Progenitor cell of endocrine pancreas (in vitro differentiated cells): ENCODE results near the gene BOC. TPM values are rescaled to one million over a fixed set of nuclear protein-coding genes. Genes with fewer than 3 reads are reported as not detected.

Source experiments
- DNase-seq: peaks from one replicate; pipeline ENCODE4 v3.0.0; 2021; ENCODE audit warnings: low spot score; ENCODE audit not compliant: unreplicated experiment
- H3K27ac Mint-ChIP-seq: 2 replicates; pipeline ENCODE4 v1.8.0; 2021; ENCODE audit warnings: mild to moderate bottlenecking, moderate library complexity, mixed read lengths
- H3K27me3 Mint-ChIP-seq: 2 replicates; pipeline ENCODE4 v1.8.0; 2021; ENCODE audit warnings: mixed read lengths
- H3K36me3 Mint-ChIP-seq: 2 replicates; pipeline ENCODE4 v1.8.0; 2022; ENCODE audit warnings: mixed read lengths; ENCODE audit not compliant: insufficient read depth
- H3K4me1 Mint-ChIP-seq: 2 replicates; pipeline ENCODE4 v1.8.0; 2021; ENCODE audit warnings: low read depth, mixed read lengths
- H3K4me3 Mint-ChIP-seq: 2 replicates; pipeline ENCODE4 v1.8.0; 2021; ENCODE audit warnings: low read depth, mild to moderate bottlenecking, moderate library complexity, mixed read lengths
- H3K9me3 Mint-ChIP-seq: 2 replicates; pipeline ENCODE4 v1.8.0; 2021; ENCODE audit warnings: low read depth, mixed read lengths
- total RNA-seq: library from RNA; stranded (reverse); gene quantifications from 2 replicates; pipeline ENCODE4 v1.2.1, GENCODE V29; 2021
- TF ChIP-seq, protein P1 (sequence below): fragments of 200-600 bp; sonication (generic); IDR thresholded peaks from one replicate; pipeline ENCODE4 v1.5.0; 2021; ENCODE audit warnings: antibody characterized with exemption, mild to moderate bottlenecking; ENCODE audit not compliant: unreplicated experiment

BOC gene
- total RNA-seq, 1 donor from 2014 or later, result 10.8 TPM

- DNase-seq, result no peak
- no peaks in the 10 kb centered on the region for H3K9me3 Mint-ChIP-seq
- H3K4me3 Mint-ChIP-seq, result no peak overlapping the region
- peaks cover 22% of the 10 kb centered on the region for H3K27me3 Mint-ChIP-seq
- H3K36me3 Mint-ChIP-seq, result peaks cover 2% of the 10 kb centered on the region
- peaks cover 19% of the 10 kb centered on the region for H3K4me1 Mint-ChIP-seq
- H3K27ac Mint-ChIP-seq, result no peak overlapping the region
- TF ChIP-seq, protein P1, sequence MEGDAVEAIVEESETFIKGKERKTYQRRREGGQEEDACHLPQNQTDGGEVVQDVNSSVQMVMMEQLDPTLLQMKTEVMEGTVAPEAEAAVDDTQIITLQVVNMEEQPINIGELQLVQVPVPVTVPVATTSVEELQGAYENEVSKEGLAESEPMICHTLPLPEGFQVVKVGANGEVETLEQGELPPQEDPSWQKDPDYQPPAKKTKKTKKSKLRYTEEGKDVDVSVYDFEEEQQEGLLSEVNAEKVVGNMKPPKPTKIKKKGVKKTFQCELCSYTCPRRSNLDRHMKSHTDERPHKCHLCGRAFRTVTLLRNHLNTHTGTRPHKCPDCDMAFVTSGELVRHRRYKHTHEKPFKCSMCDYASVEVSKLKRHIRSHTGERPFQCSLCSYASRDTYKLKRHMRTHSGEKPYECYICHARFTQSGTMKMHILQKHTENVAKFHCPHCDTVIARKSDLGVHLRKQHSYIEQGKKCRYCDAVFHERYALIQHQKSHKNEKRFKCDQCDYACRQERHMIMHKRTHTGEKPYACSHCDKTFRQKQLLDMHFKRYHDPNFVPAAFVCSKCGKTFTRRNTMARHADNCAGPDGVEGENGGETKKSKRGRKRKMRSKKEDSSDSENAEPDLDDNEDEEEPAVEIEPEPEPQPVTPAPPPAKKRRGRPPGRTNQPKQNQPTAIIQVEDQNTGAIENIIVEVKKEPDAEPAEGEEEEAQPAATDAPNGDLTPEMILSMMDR, result no peak
Measured at GRCh38 chr3:113292933-113293332, 81.6 kb downstream of the BOC start.

GRCh38 chr3:113293348-113293747 is 82.0 kb downstream of the BOC start:
- Mint-ChIP-seq H3K36me3 (peaks cover 2% of the 10 kb centered on the region), H3K9me3 (no peaks in the 10 kb centered on the region), H3K27ac (peak overlapping the region; percentile 56), H3K27me3 (peaks cover 22% of the 10 kb centered on the region), H3K4me1 (peaks cover 18% of the 10 kb centered on the region), H3K4me3 (no peak overlapping the region)
- no peak for DNase-seq
- TF ChIP-seq, protein P1, result no peak

GRCh38 chr3:113295463-113295862 is 84.1 kb downstream of the BOC start:
- Mint-ChIP-seq H3K36me3 (peaks cover 2% of the 10 kb centered on the region), H3K4me1 (peaks cover 18% of the 10 kb centered on the region), H3K27me3 (peaks cover 16% of the 10 kb centered on the region), H3K27ac (no peak overlapping the region), H3K4me3 (no peak overlapping the region), H3K9me3 (no peaks in the 10 kb centered on the region)
- TF ChIP-seq, protein P1, result no peak
- no peak for DNase-seq

DNA sequence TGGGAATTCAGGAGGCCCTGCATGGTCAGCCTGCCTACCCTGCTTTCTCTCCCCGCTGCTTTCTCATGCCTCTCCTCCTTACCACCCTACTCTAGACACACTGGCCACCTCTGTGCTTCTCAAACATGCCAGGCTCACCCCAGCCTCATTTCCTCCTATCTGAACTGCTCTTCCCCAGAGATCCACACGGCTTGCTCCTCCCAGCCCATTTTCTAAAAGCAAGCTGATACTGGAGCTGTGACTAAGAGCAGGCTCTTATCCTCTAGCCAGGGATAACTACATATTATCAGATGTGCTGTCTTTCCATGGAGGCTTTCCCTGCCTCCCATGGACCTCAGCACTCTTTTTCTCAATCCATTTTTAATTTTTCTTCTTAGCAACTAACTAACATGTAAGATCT is 85.9 kb downstream of the BOC start:
- TF ChIP-seq, protein P1, result no peak
- no peak overlapping the region for H3K4me3 Mint-ChIP-seq
- no peak overlapping the region for H3K27ac Mint-ChIP-seq
- peaks cover 7% of the 10 kb centered on the region for H3K36me3 Mint-ChIP-seq
- peaks cover 2% of the 10 kb centered on the region for H3K27me3 Mint-ChIP-seq
- peaks cover 18% of the 10 kb centered on the region for H3K4me1 Mint-ChIP-seq
- DNase-seq, result no peak
- no peaks in the 10 kb centered on the region for H3K9me3 Mint-ChIP-seq

GRCh38 chr3:113297841-113298240 is 86.5 kb downstream of the BOC start:
- Mint-ChIP-seq H3K4me3 (no peak overlapping the region), H3K27me3 (no peaks in the 10 kb centered on the region), H3K36me3 (peaks cover 7% of the 10 kb centered on the region), H3K27ac (no peak overlapping the region), H3K4me1 (peaks cover 18% of the 10 kb centered on the region), H3K9me3 (no peaks in the 10 kb centered on the region)
- TF ChIP-seq, protein P1, result no peak
- no peak for DNase-seq
